GM23248 (cell line): ENCODE data around the gene PRELID1.

Experiments
- EZH2 ChIP-seq: fragments of 200-600 bp; sonication (generic); IDR thresholded peaks from 2 replicates; pipeline ENCODE4 v1.6.1; 2018; ENCODE audit warnings: antibody characterized with exemption, mild to moderate bottlenecking; ENCODE audit not compliant: insufficient read depth, poor library complexity, severe bottlenecking
- EZH2phosphoT487 ChIP-seq: fragments of 200-600 bp; sonication (generic); IDR thresholded peaks from 2 replicates; pipeline ENCODE4 v1.6.1; 2018; ENCODE audit warnings: antibody characterized with exemption, moderate library complexity, mild to moderate bottlenecking, low read depth; ENCODE audit not compliant: insufficient read depth

DNA sequence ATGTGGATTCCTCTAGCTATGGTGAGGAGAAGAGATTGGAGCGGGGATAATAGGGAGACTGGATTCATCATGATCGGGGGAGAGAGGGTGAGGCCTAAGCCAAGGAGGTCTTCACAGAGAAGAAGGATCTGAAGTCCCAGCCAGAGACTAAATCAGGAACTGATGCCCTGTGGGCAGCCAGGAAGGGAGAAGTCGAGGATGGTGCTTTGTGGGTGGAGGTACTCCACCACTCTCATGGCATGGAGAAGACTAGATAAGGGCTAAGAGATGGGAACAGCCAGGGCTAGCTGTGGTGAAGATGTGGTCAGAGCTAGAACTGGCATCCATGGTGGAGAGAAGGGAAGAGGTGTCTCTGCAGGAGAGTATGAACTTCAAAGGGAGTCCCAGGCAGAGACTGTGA, 51.1 kb downstream of the PRELID1 start:
- TF ChIP-seq EZH2 = no peak
- TF ChIP-seq EZH2phosphoT487 = no peak
